NCI-H82 treated with DMSO at 0.1 percent for 48 hours (cell line): Measurements from ENCODE around the gene HDAC4.

Source experiments
- DNase-seq: peaks from one replicate; lab custom pipeline; 2025; ENCODE audit not compliant: unreplicated experiment; lab: John Stamatoyannopoulos, UW

Gene HDAC4

DNA sequence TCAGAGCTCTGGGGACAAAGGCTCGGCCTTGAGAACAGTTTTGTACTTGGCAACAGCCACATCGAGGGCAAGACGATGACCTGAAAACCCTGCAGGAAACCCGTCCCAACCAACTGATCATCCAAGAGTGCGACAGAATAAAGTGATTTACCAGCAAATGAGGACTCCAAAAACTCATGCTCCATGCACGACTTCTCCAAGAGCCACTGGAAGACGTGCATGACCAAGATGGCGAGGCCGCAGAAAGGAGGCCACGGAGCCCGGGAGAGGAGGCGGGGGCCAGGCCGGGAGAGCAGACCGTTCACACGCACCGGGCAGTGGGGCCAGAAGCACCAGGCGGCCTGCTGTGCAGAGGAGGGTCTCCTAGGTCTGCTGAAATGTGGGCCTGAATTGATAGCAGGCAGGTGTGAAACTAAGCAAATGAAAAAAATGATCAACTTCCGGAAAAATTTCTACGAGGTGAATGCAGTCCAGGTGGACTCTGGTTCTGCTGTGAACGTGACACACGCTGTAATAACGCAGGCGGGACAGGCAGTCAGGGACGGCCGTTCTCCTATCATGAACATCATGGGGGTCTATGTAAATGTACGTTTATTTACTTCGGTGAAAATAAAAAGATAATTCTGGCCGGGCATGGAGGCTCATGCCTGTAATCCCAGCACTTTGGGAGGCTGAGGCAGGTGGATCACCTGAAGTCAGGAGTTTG, 252.2 kb downstream of the HDAC4 start:
- no peak for DNase-seq

DNA sequence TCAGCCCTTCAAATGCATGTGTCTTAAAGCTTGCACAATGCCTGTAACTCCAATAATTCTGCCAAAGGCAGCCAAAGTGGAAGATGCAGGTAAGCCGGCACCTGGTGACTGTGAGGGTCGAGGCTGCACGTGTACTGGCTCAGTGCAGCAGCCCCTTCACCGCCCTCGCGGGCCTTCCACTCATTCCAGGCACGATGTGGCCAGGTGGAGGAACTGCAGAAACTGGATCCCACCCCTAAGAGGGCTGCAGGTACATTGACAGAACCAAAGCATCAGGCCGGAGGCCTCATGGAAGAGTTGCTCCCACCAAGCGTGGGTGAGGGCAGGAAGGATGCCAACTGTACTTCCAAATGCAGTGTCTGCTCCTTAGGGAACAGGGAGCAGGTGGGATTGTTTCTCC, 253.4 kb downstream of the HDAC4 start:
- DNase-seq, result no peak

DNA sequence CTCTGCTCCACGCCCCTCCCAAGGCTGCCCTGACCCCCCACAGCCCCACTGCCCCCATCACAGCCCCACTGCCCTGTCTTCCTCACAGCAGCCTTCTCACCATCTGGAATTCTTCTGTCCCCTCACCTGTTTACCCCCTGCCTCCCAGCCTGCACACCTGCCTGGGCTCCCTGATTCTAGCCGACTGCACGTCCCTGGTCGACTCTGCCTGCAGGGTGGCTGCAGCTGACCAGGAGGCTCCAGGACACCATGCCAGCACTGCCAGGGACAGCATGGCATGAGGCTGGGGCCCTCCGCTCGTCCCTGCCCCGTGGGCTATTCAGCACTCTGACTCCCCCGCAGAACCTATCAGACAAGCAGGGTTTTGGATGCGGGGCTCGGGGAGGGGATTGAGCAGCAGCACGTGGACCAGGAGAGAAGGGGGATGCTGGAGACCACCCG, 254.1 kb downstream of the HDAC4 start:
- no peak for DNase-seq

DNA sequence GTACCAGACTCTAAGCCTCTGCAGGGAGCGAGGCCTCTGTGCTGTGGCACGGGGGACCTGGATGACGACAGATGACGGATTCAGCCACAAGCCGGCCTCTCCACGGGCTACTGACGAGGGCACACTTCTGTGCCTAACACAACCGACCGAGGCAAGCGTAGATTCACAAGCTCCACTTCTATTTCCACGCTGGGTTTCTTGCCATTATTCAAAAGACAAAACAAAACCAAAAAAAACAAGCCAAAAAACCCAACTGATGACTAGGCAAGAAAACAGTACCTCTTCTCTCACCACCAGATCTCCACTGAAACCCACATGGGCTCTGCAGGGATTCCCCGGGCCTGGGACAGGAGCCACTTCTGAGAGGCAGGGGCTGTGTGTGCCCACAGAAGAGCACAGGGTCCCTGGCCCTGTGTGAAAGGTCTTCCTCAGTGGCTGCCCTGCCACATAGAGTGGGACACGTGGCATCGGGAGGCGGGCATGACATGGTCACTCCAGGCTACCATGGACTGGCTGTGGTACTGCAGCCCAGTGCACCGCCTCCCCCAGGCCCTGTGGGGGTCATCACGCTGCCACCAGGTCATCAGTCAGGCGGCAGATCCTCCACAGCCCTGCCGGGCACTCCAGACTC, 254.7 kb downstream of the HDAC4 start:
- DNase-seq, result no peak

DNA sequence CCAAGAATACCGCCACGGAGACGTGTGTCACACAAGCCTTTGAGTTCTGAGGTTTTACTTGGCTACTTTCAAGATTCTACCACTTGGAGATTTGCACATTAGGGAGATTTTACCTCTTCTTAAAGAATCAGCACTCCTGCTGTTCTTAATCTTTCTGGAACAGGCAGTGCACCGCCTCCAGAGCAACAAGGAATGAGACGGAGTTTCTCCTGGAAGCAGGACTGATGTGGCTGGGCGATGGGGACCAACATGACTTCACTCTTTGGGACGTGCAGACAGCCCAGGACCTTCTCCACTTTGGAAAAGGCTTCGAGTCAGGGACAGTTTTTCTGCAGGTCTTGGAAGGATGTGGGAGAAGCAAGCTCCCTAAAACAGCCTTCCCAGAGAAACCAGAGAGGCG, 255.2 kb downstream of the HDAC4 start:
- no peak for DNase-seq

DNA sequence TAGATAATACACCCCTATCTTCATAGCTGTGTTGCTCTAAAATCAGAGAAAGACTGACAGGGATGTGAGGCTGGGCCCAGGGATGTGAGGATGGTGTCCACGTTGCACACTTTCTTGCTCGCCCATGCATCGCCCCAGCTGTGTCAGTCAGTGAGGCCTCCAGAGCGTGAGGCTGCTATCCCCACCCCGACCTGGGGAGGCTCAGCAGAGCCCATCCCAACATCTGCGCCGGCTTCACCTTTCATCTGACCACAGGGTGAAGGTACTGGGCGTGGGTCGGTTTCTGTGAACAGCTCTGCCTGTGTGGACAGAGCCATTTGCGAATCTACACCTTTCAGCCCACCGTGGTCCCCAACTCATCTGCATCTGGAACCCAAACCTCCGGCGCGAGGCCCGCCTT, 255.7 kb downstream of the HDAC4 start:
- no peak for DNase-seq

DNA sequence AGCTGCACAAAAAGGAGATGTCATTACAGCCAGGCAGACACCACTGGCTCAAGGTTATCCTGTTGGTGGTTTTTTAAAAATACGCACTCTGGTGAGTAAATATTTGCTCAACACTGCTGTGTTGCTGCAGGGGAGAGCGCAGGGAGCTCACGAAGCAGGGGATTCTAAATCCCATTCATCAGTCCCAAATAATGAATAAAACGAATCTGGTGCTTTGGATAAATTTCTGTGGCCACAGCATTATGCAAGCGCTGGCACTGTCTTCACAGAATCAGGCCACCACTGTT, 256.2 kb downstream of the HDAC4 start:
- DNase-seq, result no peak

DNA sequence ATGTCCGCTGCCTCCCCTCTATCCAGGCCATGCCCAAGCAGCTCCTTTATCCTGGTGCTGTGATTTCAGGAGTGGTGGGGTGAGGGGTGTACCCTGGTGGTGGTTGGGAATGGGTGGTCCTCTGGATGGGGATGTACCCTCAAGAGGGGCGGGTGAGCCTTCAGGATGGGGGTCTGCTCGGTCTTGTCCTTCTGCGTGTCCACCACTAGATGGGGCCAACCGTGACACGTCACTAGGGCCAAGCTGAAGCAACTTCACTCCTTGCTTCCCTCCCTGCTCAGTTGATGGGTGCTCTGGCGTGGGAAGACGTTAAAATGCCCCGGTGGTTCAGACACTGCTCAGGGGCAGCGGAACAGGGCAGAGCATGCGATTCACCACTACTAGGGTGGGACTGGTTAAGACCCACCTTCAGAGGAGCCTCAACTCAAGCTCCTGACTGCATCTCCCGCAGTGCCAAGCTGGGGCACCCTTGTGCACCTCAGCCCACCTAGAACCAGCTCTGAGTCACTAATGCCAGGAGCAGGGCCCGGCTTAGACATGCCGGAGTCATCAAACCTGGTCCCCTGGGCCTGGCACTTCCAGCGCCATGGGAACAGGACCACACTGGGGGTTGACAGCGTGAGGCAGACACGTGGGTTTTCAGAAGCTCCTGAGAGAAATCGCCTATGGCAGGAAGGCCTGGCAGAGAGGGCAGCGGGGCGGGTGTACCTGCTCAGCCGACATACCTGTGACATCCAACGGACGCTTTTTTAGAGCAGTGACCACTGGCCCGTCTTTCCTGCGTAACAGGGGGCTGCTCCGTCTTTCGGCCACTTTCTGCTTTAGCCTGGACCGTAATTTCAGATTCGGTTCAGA, 256.7 kb downstream of the HDAC4 start:
- no peak for DNase-seq

DNA sequence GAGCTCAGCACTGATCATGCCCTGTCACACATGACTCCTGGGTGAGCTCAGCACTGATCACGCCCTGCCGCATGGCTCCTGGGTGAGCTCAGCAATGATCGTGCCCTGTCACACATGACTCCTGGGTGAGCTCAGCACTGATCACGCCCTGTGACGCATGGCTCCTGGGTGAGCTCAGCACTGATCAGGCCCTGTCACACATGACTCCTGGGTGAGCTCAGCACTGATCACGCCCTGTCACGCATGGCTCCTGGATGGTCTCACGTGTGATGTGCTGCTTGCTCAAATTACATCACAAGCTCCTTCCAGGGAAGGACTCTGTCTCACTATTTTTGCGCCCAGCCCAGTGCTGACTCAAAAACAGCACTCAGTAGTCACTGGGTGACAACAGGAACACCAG, 258.0 kb downstream of the HDAC4 start:
- DNase-seq, result no peak

DNA sequence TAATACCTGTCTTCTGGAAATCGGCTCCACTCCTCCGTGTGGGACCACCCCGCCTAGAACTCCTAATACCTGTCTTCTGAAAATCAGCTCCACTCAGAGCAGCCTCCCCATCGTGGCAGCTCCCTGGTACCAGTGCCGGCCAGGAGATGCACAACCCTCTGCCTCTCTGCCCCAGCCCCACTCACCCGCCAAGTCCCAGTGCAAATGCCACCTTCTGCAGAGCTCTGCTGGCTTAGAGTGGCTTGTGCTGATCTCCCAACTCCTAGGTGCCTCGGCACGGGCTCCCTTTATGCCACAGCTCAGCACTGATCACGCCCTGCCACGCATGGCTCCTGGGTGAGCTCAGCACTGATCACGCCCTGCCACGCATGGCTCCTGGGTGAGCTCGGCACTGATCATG, 258.5 kb downstream of the HDAC4 start:
- DNase-seq, result no peak

DNA sequence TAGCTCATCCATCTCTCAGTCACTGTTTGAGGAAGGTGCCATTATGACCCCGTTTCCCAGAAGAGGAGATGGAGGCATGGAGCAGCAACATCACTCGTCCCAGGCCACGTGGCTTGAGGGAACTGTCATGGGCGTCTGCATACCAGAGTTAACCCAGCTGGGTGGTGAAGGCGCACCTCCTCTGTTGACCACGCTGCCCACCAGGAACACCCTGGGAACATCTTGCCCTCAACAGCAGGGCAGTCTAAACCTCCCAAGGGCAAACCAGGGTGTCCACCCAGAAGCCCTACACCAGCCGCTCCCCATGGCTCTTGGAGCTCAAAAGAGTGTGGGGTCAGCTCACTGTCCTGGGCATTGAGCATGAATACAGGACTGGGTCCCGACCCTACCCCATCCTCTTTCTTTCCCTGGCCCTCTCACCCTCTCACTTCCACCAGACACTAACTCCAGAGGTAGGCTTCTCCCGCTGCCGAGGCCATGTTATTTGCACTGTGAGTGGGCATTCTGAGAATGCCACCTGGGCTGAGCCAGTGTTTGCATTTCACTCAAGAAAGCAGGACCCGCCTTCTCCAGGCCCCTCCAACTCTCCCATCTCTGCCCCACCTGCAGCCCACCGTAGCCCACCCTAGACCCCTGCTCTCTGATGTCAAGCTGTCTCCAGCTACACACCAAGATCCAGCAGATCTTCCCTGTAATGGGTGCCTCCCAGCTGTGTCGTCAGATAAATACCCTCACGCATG, 259.6 kb downstream of the HDAC4 start:
- DNase-seq, result no peak

DNA sequence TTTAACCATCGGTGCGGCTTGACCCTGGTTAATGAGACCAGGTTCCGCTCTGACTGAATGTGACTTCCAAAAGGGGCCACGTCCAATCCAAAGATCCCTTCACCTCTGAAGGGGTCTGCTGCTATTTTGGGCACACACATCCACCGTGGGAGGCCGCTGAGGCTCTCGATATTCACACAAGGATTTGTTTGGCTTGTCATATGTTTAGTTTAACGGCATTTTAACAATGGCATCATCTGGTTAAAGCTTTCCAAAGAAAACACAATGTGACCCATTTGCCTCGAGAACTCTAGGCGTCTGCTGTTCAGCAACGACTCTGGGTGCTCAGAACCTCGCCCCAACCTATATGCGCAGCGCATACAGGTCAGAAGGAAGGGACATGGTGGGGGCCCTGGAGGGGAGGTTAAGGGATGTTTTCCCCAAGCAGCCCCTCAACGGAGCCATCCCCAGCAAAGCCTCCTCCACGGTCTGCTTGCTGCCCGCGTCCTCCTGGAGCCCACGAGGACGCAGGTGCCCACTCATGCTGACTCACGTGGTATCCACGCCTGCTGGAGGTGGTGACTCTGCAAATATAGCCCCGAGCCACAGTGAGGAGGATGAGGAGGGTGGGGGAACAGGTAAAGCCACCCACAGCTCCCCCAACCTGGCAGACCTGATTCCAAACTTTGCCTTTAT, 260.3 kb downstream of the HDAC4 start:
- DNase-seq, result no peak

DNA sequence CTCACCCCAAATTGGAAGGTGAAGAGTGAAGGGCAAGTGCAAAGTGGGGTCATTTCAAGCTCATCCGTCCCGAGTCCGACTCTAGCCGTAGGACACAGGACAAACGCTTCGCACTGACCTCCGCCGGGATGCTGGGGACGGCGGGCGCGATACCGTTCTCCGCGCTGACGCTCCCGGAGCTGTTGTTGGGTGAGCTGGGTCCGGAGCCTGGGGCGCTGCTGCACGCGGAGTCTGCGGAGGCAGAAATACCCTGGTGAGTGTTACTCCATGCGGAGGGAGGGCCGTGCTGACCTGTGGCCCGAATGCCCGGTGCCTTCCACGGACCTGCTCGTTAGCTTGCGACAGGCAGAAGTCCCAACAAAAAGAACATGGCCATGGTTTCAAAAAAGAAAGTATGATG, 261.3 kb downstream of the HDAC4 start:
- no peak for DNase-seq

DNA sequence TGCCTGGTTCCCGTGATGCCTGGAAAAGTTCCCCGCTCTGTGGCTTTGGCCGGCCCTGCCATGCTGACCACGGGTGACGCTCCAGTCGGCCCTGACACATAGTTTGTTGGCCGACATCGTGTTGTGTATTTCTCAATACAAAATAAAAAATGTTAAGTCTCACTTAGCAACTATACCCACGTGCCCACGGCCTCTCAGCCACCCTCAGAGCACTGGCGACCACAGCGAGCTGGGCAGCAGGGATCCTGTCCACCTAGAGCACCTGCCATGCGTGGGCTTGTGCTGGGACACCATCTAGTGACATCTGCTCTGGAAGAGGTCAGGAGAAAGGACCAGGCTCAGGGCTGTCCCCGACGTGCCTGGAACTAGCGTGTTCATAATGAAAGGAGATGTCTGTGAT, 261.7 kb downstream of the HDAC4 start:
- no peak for DNase-seq

DNA sequence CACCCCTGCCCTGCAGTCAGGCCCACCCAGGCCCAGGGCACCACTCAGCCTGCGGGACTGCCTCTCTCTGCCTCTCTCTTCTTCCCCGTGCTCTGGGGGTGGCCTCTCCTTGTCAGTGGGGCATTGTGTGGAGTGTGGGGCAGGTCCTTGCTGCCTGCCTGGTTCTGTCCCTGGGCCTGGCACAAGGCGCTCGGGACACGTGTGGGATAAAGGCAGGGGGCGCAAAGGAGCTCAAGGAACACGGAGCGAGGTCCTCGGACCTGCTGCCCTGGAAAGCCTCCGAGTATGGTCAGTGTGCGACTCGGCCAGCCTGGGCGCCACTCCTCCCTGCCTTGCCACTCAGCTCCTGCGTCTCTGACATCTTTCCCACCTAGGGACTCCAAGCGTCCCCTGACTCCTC, 262.2 kb downstream of the HDAC4 start:
- no peak for DNase-seq

DNA sequence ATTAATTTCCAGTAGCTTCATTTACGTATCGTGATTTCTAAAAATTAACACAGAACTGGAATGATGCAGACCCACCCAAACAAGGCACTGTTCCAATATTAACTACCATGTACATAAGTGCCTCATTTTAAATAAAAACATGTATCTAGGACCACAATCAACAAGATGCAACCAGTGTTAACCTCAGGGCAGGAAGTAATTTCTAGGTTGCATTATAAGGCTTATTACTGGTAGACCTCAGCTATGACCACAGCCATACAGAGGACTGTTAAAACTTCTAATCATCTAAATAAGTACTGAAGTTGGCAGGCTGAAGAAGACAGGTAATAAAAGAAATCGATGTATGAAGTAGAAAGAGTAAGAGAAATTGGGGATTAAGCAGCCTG, 262.9 kb downstream of the HDAC4 start:
- no peak for DNase-seq

DNA sequence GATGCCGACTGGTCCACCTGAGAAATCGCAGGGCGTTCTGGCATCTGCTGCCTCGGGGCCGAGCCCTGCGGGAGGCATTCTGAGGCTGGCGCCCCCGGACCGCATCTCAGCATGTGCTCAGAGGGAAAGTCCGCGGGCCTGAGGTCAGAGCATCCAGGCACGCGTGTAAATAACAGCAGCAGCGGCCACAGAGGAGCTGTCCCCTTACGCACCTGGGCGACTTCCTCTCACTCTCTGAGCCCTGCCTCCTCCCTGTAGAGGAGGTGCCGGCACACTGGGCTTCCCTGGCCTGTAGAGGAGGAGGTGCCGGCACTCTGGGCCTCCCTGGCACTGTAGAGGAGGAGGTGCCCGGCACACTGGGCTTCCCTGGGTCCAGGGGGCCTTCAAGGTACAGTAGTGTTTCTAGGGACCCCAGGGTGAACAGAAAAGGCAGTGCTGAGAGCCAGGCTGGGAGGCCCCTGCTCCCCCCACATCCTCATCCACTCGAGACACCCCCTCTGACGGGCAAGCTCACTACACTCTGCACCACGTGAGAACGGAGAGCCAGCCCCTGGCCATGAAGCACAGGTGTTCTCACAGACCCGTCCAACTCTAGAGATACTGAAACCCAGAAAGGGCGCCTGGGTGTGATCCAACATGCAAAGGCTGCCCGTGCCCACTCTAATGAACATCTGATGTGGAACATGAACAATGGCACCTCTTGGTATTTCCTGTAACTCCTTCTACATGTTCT, 263.5 kb downstream of the HDAC4 start:
- no peak for DNase-seq

DNA sequence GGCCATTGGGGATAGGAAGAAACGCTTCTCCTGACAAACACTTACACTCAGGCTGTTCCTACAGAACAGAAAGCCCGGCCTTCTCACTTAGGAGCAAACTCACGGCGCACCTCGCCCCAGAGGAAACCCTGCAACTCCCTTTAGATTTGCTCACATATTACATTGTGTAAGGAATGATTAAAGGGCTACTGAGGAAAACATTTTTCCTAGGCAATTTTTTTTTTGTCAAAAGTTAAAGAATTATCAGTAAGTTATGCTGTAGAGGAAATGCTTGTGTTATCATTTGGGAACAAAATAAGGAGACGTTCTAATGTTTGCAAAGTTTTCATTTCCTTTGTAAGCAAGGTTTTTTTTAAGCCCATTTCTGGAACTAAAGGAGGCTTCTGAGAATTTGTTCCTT, 264.1 kb downstream of the HDAC4 start:
- DNase-seq, result no peak

DNA sequence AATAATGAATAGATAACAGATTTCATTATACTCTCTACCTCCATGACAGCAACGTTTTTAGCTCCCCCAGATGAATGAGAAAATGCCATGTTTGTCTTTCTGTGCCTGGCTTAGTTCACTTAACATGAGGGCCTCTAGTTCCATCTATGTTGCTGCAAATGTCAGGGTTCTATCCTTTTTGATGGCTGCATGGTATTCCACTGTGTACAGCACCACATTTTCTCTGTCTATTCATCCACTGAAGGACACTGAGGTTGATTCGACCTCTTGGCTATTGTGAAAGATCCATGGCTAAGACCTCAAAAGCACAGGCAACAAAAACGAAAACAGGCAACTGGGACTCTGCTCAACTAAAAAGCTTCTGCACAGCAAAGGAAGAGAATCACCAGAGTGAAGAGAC, 264.6 kb downstream of the HDAC4 start:
- DNase-seq, result no peak

DNA sequence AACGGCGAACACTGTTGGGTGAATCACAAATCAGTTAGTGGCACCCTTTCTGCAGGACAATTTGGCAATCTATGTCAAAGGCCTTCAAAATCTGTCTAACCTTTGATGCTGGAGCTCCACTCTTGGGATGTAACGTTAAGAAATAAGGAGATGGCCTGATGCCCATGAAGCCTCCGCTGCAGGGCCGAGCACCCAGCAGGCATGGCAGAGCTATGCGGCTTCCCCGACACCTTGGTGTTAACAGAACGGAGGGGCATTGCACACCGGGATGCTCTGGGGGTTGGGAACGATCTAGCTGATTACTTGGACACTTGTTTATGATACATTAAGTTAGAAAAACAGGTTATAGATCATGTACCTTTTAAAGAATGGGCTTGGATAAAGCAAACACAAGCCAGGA, 265.3 kb downstream of the HDAC4 start:
- DNase-seq, result no peak
